GM19324 (cell line): ENCODE data around the gene KDM2A.
A peak's percentile ranks its signal among the peaks of the same experiment; 100 is the strongest.

Experiments used
- ATAC-seq: cut with Tn5 transposase; IDR thresholded peaks from one replicate; pipeline ENCODE4 v1.9.1; 2021; ENCODE audit warnings: mild to moderate bottlenecking, moderate library complexity; ENCODE audit not compliant: unreplicated experiment, low FRiP score

Gene KDM2A

DNA sequence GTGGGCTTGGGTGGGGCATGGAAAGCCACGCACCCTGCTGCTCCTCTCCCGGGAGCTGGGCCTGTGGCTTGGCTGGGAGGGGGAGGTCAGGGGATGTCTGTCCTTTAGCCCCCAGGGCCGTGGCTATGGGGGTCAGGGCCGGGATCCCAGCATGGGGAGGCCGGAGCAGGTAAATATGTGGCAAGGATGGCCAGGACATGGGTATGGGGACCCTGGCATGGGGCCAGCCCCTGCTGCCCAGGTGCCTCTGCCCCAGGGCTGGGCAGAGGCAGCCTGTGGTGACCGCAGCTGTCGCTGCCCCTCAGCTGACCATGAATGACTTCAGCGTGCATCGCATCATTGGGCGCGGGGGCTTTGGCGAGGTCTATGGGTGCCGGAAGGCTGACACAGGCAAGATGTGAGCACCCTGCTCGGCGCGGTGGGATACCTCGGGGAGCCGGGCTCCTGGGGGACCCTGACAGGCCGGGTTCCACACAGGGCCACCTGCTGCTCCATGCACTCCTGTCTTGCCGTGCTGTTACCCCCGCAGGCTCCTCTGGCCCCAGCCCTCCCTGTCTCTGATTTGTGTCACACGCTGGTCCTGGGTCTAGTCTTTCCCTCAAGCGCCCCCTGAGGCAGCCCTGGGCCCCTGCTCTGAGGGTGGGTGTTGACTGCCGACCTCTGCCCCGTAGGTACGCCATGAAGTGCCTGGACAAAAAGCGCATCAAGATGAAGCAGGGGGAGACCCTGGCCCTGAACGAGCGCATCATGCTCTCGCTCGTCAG, 161.9 kb downstream of the KDM2A start:
- no peak for ATAC-seq

DNA sequence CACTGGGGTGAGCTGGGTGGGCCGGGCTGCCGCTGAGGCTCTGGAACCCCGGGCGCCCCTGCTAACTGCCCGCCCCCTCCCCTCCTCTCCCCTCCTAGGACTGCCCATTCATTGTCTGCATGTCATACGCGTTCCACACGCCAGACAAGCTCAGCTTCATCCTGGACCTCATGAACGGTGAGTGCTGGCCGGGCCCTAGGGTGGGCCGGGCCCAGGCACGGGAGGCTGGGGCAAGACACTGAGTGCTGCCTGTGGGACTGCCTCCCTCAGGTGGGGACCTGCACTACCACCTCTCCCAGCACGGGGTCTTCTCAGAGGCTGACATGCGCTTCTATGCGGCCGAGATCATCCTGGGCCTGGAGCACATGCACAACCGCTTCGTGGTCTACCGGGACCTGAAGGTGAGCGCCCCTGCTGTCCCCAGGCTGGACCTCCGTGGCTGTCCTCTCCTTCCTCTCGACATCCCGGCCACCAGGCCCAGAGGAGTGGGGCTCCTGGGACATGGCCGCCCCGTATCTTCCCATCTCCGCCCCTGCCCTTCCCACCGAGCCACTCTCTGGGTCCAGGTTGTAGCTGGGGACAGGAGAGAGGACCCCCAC, 162.6 kb downstream of the KDM2A start:
- ATAC-seq, result no peak

DNA sequence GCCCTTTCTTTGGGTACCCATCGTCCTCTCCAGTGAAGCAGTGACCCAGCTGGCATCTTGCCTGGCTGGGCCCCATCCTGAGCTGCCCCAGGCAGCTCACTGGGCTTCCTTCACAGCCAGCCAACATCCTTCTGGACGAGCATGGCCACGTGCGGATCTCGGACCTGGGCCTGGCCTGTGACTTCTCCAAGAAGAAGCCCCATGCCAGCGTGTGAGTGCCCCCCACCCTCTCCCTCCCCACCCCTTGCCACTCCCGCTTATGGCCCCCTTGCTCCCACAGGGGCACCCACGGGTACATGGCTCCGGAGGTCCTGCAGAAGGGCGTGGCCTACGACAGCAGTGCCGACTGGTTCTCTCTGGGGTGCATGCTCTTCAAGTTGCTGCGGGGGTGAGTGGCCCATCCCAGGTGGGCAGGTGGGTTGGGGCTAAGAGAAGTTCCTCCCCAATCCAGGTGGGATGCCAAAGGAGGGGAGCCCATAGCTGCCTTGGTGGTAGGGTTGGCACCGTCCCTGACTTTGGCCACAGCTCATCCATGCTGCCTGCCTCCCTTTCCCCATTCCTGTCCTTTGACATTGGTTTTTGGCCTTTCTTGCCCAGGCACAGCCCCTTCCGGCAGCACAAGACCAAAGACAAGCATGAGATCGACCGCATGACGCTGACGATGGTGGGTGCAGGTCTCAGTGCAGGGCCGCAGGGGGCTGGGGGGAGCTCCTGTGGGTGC, 163.3 kb downstream of the KDM2A start:
- ATAC-seq, result no peak

DNA sequence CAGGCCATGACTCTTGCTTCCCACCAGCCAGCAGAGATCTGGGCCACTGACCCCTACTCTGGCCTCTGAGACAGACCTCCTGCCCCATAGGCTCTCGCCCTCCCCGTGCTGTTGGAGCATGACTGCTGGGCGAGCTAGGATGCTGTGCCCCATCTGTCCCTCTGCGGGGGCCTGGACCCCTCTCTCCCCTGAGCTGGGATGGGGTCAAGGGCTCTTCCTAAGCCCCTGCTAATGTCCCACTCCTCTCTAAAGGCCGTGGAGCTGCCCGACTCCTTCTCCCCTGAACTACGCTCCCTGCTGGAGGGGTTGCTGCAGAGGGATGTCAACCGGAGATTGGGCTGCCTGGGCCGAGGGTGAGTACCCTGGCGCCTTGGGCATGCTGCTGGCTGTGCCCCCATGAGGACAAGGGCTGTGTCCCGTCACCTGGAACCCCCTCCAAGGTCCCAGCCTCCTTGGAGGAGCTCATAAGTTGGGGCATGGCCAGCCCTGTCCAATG, 163.9 kb downstream of the KDM2A start:
- no peak for ATAC-seq

DNA sequence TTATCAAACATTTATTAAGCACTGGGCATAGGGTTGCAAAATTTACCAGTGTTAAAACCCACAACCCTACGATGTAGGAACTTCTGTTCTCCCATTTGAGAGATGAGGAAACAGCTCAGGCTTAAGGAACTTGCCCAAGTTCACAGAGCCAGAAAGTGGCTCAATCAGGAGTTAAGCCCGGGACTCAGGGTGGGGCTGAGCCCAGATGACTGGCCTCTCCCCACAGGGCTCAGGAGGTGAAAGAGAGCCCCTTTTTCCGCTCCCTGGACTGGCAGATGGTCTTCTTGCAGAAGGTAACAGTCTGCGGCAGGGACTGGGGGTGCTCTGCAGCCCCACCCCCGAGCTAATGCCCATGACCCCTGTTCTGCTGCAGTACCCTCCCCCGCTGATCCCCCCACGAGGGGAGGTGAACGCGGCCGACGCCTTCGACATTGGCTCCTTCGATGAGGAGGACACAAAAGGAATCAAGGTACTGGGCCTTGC, 164.5 kb downstream of the KDM2A start:
- no peak for ATAC-seq

GRCh38 chr11:67284811-67285540, 165.9 kb downstream of the KDM2A start:
- ATAC-seq, result no peak

GRCh38 chr11:67285541-67286498, 166.8 kb downstream of the KDM2A start:
- ATAC-seq, result no peak

- ATAC-seq, result no peak
Measured at GRCh38 chr11:67286621-67287333, 167.7 kb downstream of the KDM2A start.

DNA sequence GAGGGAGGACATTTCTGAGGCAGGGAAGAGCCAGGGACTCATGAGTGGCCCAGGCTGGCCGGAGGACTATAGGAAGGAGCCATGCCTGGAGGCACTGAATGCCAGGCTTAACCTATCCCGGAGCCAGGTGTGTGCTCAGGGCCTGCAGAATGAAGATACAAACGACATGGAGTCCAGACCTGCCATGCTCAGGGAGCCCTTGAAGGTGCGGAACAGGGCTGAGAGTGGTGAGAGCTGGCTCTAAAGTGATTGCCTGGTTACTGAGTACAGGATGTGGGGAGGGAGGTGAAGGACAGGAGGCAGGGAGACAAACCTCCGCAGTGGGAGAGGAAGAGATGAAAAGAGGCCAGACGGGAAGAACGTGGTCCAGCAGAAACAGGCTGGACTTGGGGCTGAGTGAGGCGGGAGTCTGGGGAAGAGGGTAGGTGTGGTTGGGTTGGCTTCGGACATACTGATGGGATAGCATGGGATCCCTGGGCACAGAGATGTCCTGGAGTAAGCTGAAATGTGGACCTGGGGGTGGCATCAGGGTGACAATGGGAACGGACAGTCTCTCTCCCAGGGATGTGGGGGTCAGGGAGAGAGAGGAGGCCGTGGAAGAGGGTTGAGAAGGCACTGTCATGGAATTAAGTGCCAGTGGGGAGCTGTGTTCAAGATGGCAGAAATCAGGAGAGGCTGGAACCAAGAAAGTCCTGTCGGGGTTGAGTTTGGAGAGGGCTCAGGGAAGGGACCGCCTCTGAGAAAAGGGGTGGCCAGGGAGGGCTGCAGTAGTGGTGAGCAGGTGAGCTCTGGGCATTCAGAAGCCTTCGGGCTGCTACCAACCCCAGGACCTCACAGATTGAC, 168.5 kb downstream of the KDM2A start:
- ATAC-seq, result no peak

DNA sequence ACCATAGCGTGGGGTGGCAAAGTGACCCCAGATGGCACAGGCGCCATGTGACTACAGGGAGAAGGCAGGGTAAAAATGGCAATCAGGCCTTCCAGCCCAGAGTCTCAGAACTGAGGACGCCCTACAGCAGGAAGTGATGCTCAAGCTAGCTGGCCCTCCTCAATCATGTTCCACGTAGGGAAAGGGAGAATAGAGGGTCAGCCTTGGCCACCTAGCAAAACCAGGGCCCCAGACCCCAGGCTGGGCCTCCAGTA, 169.1 kb downstream of the KDM2A start:
- ATAC-seq, result no peak

- ATAC-seq, result peak; percentile 82
Measured at GRCh38 chr11:67288452-67289225, 169.6 kb downstream of the KDM2A start.

GRCh38 chr11:67289226-67289650, 170.2 kb downstream of the KDM2A start, which contains the start of gene ANKRD13D:
Gene ANKRD13D, plus strand, starts transcription at chr11:67289303. Its CDS starts 158 bp downstream, at chr11:67289461.
- peak; percentile 52 for ATAC-seq

- no peak for ATAC-seq
Measured at GRCh38 chr11:67289651-67290479, 170.8 kb downstream of the KDM2A start.

GRCh38 chr11:67290801-67291200, 171.7 kb downstream of the KDM2A start:
- ATAC-seq, result no peak

GRCh38 chr11:67291481-67292381, 172.7 kb downstream of the KDM2A start:
- no peak for ATAC-seq
